ENCODE data around the gene KBTBD2.
"Not testable (repeated sequence)": the region's sequence is repeated elsewhere in the genome, so short reads cannot be mapped to it uniquely, and the experiment has no call there.

Gene KBTBD2

GRCh38 chr7:32891043-32891799 lies at the start of gene KBTBD2:
Gene KBTBD2, minus strand, starts transcription at chr7:32891760. Its CDS starts 12,156 bp downstream, at chr7:32879604.
- DNase-seq, result peak; percentile 84

GRCh38 chr7:32941181-32941580 lies 49.6 kb upstream of the KBTBD2 start:
- DNase-seq, result no peak

GRCh38 chr7:32937344-32938174 lies 46.0 kb upstream of the KBTBD2 start:
- peak; percentile 25 for DNase-seq

GRCh38 chr7:32936689-32937088 lies 45.1 kb upstream of the KBTBD2 start:
- DNase-seq, result no peak

GRCh38 chr7:32935558-32935957 lies 44.0 kb upstream of the KBTBD2 start:
- DNase-seq, result no peak

- no peak for DNase-seq
Observed at GRCh38 chr7:32930378-32930777, 38.8 kb upstream of the KBTBD2 start.

GRCh38 chr7:32929430-32930143 lies 38.0 kb upstream of the KBTBD2 start:
- DNase-seq, result no peak

- DNase-seq, result no peak
Observed at GRCh38 chr7:32928785-32929298, 37.3 kb upstream of the KBTBD2 start.

- DNase-seq, result no peak
Observed at GRCh38 chr7:32921896-32922295, 30.3 kb upstream of the KBTBD2 start.

- not testable (repeated sequence) for DNase-seq
Observed at GRCh38 chr7:32916994-32917393, 25.4 kb upstream of the KBTBD2 start.

GRCh38 chr7:32916006-32916405 lies 24.4 kb upstream of the KBTBD2 start:
- DNase-seq, result no peak

GRCh38 chr7:32915041-32915536 lies 23.5 kb upstream of the KBTBD2 start:
- DNase-seq, result no peak

- no peak for DNase-seq
Observed at GRCh38 chr7:32914184-32914583, 22.6 kb upstream of the KBTBD2 start.

GRCh38 chr7:32910195-32910594 lies 18.6 kb upstream of the KBTBD2 start:
- DNase-seq, result no peak

- peak; percentile 83 for DNase-seq
Observed at GRCh38 chr7:32905175-32905662, 13.7 kb upstream of the KBTBD2 start.

- DNase-seq, result no peak
Observed at GRCh38 chr7:32901629-32902028, 10.1 kb upstream of the KBTBD2 start.

- no peak for DNase-seq
Observed at GRCh38 chr7:32900433-32900995, 9.0 kb upstream of the KBTBD2 start.

- DNase-seq, result not testable (repeated sequence)
Observed at GRCh38 chr7:32897376-32897775, 5.8 kb upstream of the KBTBD2 start.

- no peak for DNase-seq
Observed at GRCh38 chr7:32896564-32897347, 5.2 kb upstream of the KBTBD2 start.

- no peak for DNase-seq
Observed at GRCh38 chr7:32894171-32894570, 2.6 kb upstream of the KBTBD2 start.

- no peak for DNase-seq
Observed at GRCh38 chr7:32893722-32894121, 2.2 kb upstream of the KBTBD2 start.

- DNase-seq, result no peak
Observed at GRCh38 chr7:32893207-32893524, 1.6 kb upstream of the KBTBD2 start.
